Activated effector memory CD4-positive, alpha-beta T cell treated with Interleukin-2 at 50 U/mL for 16 hours (primary cell): Measurements from ENCODE around the gene CACNB1.
"Not testable (repeated sequence)": the region's sequence is repeated elsewhere in the genome, so short reads cannot be mapped to it uniquely, and the experiment has no call there.

Experiments
- DNase-seq: peaks from one replicate; pipeline ENCODE4 v3.0.0-alpha.2; 2020

Gene CACNB1

DNA sequence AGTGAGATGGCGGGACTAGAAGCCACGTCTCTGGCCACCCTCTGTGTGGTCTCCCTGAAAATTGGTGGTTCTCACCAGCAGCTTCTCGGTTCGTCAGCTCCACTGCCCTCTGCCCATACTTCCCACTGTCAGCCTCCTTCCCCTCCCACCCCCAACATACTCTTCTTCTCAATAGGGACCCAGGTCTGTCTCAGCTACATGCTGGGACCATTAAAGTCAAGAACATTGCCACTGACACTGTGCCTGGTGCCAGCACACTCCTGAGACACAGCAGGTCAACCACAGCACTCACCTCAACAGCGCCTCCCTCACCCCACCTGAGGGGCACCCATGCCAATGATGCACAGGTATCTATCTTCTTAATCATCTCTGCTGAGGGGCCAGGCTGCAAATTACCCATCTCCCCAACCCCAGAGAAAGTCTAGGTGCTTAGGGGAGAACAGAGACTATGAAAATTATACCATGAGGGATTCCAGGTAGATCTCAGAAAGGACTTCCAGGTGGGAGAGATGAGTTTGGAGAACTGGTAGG lies 47.3 kb downstream of the CACNB1 start:
- no peak for DNase-seq

DNA sequence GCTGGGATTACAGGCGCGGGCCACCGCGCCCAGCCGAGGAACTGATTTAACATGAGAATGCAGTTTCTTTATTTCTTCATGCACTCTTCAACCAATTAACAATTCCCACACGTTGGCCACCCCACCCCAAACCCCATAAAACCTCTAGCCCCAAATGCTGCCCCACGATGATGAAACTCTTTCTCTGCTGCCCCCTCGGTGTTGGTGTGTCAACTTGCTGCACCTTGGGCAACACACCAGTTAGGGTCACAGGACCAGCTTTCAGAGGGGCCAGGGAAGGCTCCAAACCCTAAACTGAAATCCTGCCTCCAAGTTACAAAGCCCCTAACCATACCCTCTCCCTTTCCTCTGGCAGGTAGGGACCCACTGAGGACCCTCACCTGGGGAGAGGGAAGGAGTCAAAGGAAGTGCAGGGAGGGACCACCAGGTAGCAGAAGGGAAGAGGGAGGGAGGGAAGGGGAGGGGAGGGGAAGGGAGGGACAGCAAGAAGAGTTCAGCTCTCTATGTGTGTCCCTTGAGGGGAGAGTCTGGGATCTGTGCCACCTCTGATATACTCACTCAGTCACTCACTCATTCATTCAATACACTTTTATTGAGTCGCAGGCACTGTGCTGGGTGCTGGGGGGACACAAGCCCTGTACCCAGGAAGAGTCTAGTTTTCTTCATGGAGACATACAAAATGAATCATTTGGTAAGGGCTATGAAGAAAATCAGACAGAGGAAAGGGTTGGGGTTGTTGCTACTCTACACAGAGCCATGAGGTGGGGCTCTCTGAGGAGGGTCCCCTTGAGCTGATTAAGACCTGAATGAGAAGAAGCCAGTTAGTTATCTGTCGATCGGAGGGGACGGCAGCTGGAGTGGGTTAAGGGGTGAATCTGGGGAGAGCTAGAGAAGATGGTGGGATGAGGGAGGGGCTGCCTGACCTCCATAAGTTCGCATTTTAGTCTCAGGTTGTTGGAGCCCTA lies 50.0 kb downstream of the CACNB1 start:
- no peak for DNase-seq

DNA sequence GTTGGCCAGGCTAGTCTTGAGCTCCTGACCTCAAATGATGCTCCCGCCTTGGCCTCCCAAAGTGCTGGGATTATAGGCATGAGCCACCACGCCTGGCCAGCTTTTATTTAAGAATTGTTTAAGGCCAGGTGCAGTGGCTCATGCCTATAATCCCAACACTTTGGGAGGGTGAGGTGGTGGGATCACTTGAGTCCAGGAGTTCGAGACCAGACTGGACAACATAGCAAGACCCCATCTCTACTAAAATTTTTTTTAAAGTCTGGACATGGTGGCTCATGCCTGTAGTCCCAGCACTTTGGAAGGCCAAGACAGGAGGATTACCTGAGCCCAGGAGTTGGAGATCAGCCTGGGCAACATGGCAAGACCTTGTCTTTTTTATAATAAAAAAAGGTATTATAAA lies 51.2 kb downstream of the CACNB1 start:
- no peak for DNase-seq

GRCh38 chr17:39145143-39145542 lies 52.3 kb downstream of the CACNB1 start:
- no peak for DNase-seq

DNA sequence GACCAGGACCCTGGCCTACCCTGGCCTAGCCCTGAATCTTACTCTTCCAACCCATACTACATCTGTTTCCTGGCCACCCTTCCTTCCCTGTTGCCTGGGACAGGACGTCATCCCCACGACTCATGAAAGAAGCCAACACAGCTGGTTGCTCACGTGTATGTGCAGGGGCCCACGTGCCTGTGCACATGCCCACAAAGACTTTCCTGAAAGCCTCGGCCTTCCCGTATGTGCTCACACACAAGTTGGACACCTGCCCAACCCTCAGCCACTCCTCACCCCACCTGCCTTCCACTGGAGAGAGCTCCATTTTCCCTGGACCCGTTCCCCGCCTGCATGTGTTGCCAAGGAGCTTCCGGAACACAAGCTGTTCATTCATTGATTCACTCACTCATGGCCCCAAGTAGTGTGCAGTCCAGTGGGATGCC lies 53.0 kb downstream of the CACNB1 start:
- DNase-seq: no peak

DNA sequence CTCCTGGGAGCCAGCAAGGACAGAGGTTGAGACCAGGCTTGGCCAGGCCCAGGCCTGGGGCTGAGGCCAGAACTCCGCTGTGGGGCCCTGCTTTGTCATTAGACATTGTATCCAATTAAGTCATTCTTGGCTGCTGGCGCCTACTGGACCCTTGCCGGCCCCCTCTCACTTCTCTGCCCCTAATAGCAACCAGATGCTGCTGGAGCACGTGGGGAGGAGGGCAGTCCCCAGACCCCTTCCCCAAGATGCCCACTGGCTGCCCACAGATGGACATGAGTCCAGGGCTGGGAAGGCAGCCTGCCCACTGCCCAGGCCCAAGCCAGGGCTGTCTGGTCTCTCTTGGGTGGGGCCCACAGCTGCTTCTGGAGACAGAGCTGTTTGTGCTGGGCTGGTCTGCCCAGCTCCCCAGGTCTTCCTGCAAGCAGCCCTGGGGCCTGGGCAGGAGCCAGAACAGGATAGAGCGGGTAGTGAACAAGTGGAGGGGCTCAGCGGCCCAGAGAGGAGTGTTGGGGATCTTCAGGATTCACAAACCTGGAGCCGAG lies 53.8 kb downstream of the CACNB1 start:
- DNase-seq: no peak

GRCh38 chr17:39141915-39142664 lies 55.4 kb downstream of the CACNB1 start:
- DNase-seq: no peak

- no peak for DNase-seq
These were observed 56.2 kb downstream of the CACNB1 start for GRCh38 chr17:39141294-39141693.

DNA sequence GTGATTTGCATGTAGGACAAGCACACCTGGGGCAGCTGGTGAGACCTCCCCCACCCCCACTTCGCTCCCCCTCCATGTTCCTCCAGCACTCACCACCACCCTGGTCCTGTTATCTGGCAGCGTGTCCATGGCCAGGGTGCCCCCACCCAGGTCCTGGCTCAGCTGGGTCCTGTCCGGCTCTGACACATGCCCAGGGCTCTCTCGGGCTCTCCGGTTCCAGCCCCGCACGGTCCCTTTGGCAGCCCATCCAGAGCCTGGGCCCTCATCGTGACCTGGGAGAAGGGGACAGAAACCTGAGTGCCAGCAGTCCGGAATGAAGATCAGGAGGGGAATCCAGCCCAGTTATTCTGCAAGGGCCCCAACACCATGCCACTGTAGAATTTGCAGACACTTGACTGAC lies 57.9 kb downstream of the CACNB1 start:
- DNase-seq: no peak

DNA sequence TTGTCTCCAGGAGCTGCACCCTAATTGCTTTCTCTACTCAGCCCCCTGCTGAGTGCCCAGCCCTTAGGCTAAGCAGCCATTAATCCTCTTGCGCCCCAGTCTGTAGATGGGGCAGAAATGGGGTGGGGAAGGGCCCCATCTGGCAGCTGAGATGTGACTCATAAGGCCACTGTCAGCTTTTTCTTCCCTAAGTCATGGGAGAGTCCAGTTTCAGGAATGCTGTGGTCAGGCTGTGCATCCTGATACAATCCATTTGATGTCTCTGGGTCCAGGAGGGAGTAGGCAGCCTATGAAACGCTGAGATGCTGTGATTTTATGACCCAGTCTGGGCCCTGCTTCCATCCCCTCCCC lies 58.3 kb downstream of the CACNB1 start:
- DNase-seq: no peak

DNA sequence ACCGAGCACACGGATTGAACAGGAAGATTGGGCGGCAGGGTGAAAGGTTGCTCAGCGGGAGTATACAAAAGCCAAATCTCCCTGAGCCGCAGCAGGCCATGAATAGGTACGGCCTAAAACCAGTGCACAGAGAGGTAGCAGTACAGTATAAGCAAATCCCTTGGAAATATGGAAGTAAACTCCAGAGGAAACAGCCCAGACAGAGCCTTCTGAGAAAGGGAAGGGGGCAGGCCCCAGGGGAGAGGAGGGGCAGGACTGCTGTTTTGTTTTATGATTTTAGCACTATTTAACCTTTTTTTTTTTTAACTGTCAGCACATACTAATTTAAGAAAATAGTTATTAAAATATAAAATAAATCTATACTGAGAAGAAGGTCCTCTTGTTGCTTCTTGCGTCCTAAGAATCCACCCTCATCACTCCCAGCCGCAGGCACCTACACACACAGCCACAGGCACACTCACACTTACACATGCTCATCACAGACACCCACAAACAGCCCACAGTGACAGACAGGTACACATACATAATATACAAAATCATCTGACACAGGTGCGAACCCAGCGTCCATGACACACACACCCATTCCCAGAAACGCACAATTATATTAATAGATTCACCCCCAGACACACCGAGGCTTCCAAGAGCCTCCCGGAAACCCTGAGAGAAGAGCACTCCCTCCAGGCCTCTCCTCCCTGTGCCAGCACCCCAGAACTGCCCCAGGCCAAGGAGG lies 58.9 kb downstream of the CACNB1 start:
- DNase-seq: no peak

GRCh38 chr17:39134878-39135277 lies 62.6 kb downstream of the CACNB1 start:
- DNase-seq: no peak

DNA sequence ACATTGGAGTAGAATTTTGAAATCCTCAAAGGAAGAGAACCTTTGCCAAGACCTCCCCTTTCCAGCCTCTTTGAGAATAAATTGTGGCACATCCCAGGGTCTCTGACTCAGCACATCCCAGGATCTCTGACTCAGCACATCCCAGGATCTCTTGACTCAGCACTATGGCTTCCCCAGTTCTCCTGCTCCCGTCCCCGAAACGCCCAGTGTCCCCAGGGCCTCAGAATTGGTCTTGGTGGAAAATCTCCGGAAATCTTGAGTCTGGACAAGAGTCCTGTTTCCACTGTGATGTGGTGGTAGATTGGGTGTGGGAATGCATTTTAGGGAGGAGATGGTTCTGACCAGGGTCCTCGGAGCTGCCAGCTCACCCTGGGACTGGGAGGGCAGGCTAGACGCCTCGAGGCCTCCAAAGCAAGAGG lies 65.3 kb downstream of the CACNB1 start:
- DNase-seq: no peak

GRCh38 chr17:39131616-39132015 lies 65.9 kb downstream of the CACNB1 start:
- no peak for DNase-seq

DNA sequence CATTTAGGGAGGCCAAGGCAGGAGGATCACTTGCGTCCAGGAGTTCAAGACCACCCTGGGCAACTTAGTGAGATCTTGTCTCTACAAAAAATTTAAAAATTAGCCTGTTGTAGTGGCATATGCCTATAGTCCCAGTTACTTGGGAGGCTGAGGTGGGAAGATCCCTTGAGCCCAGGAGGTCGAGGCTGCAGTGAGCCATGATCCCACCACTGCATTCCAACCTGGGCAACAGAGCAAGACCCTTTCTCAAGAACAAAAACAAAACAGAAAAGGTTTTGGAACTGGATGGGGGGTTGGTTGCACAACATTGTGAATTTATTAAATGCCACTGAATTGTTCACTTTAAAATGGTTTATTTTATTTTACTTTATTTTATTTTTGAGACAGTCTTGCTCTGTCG lies 67.3 kb downstream of the CACNB1 start:
- no peak for DNase-seq

DNA sequence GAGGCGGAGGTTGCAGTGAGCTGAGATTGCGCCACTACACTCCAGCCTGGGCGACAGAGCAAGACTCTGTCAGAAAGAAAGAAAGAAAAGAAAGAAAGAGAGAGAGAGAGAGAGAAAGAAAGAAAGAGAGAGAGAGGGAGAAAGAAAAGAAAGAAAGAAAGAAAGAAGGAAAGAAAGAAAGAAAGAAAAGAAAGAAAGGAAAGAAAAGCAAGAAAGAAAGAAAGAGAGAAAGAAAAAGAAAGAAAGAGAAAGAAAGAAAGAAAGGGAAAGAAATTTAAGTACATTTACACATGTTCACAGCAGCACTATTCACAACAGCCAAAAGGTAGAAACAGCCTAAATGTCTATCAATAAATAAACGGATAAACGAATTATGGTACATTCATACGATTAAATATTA lies 67.9 kb downstream of the CACNB1 start:
- not testable (repeated sequence) for DNase-seq

DNA sequence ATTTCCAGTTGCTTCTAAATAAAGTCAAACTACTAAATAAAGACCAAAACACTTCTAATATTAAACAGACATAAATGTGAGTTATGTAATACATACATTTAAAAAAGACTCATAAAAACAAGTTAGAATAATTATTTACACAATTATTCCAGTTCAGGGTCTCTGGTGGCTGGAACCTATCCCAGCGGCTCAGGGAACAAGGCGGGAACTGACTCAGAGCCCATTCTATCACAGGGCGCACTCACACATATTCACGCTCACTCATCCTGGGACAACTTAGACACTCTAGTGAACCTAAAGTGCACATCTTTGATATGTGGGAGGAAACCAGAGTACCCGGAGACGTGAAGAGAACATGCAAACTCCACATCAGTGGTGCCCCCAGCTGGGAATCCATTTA lies 71.0 kb downstream of the CACNB1 start:
- DNase-seq: no peak

DNA sequence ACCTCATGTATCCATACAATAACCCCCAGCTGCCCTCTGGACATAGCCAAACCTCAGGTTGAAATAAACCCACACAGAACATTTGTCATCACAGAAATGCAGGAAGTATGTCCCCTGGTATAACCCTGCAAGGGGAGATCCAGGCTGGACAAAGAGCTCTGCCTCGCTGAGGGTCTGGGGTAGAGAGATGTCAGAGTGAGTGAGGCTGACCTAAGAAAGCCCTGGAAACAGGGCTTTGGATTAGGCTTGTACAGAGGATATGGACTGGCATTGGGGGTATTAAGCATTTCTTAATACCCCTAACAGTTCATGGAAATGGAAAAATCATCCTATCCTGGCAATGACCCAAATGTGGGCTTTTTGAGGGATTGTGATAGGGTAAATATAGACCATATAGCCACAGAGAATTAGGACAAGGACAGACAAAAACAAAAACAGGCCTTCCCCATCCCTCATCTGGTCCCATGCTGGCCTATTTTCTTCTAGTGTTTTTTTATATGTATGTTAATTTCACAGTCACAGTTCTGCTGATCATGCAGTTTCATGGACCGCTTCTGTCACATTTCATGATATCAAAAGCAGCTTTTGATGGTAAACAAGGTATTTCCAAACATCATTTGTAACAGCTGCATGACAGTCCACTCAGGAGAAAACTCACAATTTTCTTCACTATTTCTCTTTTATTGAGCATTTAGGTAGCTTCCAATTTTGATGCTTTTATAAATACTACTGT lies 72.2 kb downstream of the CACNB1 start:
- no peak for DNase-seq

GRCh38 chr17:39123627-39124026 lies 73.8 kb downstream of the CACNB1 start:
- no peak for DNase-seq
